ENCODE data around the gene PCSK9.
"Not testable (repeated sequence)": the region's sequence is repeated elsewhere in the genome, so short reads cannot be mapped to it uniquely, and the experiment has no call there.

PCSK9 gene

GRCh38 chr1:55081905-55082296, 42.6 kb downstream of the PCSK9 start:
- no peak for DNase-seq

DNA sequence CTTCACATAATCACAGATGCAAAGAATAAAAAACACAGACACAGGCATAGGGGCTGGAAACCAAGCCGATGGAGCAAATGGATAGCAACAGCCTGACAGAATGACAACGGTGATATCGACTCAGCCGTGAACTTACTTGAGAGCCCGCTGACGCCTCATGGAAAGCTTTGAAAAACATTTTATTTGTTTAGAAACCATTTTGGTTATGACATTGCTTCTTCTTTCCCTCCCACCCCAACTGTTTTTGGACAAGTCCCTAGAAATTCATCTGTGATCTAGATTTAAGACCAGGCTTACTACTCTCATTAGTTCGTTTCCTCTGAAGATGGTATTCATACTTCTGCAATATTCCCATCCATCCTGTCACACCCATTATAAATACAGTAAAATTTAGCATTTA, 44.9 kb downstream of the PCSK9 start:
- DNase-seq = no peak

GRCh38 chr1:55087439-55087838, 48.1 kb downstream of the PCSK9 start:
- no peak for DNase-seq

DNA sequence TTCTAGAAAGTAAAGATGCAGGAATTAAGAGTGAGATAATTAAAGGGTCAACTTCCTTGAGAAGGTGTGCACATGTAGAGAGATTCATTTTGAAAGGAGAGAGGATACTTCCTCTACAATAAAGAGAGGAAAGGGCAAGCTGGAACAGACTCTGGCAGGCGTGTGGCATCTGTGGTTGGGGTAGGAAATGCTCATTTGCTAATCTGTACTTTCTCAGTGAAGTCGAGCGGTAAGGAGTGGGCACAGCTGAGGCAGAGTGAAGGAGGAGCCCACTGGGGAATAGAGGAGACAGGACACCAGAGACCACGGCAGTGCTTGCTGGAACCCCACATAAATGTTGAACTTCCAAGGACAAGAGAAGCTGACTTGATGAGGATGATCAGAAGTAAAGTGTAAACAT, 49.1 kb downstream of the PCSK9 start:
- no peak for DNase-seq

DNA sequence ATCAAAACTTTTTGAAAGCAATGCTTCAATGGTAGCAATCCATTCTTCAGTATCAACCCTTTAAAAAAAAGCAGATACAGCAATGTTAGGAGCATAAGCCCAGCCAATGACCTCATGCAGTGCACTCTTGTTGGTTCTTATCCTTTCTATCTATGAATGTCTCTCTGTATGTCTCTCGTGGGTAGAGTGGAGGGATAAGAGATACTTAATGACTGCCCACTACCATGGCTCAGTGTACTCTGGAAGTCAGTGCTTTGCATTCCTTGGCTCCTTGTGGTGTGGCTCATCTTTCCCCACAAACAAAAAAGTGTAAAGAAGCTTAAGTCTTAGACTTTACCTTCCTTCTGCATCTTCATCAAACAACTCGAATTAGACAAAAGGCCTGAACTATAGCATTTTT, 50.3 kb downstream of the PCSK9 start:
- DNase-seq = no peak

DNA sequence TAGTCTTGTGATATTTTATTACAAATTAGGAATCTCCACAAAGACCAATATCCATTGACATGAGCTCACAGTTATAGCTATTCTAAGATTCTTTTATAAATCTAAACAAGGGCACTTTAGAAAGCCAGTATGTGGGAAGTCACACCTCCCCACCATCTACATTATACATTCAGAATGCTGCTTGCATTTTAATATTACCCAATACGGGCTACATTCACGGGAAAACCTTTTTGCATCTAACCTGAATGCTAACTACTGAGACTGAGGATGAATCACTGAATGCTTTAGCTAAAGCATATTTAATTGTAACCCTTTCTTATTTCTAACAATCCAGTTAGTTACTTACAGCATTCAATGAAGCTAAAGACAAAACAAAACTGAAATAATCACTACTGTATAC, 53.1 kb downstream of the PCSK9 start:
- no peak for DNase-seq

DNA sequence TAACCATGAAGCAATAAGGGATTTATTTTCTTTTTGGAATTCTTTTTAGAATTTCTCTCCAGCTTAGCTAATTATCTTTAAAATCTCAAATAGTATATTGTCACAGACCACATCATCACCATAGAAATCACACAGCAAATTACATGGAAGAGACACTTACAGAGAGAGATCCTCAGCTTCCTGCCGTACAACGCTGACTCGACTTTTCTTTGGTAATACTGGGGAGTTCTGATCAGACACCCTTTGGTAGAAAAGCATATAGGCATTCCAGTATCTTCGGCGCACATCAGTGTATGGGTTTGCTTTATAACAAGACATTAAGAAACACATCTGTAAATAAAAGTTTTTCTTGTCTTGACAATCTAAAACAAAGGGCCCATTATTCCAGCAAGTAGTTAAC, 55.7 kb downstream of the PCSK9 start:
- no peak for DNase-seq

GRCh38 chr1:55103891-55104290, 64.5 kb downstream of the PCSK9 start:
- DNase-seq = no peak

- no peak for DNase-seq
These were observed 67.8 kb downstream of the PCSK9 start for GRCh38 chr1:55107101-55107500.

DNA sequence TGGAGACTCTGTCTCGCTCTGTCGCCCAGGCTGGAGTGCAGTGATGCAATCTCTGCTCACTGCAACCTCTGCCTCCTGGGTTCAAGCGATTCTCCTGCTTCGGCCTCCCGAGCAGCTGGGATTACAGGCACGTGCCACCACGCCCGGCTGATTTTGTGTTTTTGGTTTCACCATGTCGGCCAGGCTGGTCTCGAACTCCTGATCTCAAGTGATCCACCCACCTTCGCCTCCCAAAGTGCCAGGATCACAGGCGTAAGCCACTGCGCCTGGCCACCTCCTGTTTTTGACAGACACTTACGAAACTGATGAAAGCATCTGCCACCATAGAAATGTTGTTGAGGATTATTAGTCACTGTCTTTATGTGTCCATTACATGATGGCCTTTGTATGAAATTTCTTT, 69.7 kb downstream of the PCSK9 start:
- DNase-seq = not testable (repeated sequence)

Measured in NCI-H524 treated with DMSO at 0.1 percent for 48 hours (cell line).